Medulla oblongata (tissue), 1 donor: ENCODE measurements around the gene SH3RF3.

Experiments used
- DNase-seq: peaks from one replicate; pipeline ENCODE4 v3.0.0-alpha.2; 2015; ENCODE audit errors: extremely low spot score

The SH3RF3 gene

DNA sequence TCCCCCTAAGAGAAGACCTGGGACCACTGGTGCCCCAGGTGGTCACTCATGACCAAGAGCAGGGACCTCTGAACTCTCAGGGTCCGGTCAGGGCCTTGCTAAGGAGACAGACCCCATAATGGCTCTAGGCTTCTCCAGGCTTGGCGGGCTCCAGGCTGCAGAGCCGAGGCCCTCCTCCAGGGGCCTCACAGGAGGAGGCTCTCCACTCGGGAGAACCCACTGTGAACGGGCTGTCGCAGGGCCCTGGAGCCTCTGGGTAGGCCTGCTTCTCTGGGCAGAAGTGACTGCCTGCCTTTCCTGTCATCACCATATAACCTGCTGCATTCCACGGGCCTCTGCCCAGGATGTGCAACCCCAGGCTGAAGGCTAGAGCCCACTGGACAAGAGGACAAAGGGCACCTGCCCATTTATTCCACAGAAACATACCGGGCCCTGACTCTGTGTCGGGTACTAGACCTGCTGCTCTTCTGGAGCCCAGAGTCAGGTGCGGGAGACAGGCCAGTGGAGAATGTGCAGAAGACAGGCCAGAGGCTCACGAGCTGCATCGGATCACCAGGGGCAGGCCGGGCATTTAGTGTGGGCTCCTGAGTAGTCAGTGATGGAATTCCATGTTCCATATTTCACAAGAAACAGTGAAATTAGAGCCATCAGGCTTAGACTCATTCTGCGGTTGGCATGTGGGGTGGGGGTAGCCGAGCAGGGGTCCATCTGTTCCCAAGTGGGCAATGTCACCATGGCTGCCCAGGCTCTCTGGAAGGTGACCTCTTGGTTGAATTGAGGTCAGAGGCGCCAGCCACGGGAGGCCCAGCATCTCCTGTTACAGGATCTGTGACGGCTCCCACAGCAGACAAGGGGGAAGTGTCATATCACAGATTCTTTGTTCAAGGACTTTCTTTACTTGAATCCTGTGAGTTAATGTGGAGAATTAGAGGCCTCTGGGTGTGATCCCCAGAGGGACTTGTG lies 220.8 kb downstream of the SH3RF3 start:
- DNase-seq = no peak

DNA sequence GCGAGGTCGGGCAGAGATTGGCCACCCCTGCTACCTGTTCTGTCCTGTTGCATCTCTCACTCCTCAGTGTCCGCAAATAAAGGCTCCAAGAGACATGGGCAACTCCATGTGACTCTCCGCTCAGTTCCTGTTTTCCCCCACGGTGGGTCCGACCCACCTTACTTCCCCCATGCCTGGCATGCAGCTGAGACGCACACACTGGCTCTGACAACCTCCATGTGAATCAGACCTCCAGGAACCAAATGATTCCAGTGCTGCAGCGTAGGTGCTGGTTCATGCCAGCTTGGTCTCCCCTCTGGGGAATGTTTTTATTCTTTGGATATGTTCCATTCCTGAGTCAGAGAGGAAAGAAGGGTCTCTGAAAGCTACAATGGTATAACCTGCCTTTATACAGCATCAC lies 221.5 kb downstream of the SH3RF3 start:
- no peak for DNase-seq

DNA sequence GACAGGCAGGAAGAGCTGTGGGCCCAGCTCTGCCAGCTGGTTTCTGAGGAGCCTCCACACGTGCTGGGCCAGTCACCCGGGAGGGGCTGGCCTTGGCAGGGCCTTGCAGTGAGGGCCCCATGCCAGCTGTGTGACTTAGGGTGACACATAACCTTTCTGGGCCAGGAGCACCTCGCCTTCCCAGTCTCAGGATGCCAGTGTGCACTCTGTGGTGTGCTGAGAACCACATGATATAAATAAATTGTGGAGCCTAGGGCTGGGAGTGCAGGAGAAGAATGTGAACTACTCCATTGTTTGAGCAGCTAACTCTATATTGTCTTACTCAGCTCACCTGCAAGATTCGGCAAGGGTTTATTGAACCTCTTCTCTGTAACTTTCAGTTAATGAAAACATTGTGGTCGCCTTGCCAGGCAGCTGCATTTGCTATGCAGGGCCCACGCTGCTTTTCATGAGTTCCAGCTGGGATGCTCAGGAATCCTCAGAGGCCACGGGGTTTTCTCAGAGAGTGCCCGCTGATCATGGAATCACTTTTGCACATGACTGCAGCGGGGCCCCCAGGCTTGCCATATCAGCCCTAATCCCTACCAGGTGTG lies 222.3 kb downstream of the SH3RF3 start:
- peak; percentile 32 for DNase-seq

DNA sequence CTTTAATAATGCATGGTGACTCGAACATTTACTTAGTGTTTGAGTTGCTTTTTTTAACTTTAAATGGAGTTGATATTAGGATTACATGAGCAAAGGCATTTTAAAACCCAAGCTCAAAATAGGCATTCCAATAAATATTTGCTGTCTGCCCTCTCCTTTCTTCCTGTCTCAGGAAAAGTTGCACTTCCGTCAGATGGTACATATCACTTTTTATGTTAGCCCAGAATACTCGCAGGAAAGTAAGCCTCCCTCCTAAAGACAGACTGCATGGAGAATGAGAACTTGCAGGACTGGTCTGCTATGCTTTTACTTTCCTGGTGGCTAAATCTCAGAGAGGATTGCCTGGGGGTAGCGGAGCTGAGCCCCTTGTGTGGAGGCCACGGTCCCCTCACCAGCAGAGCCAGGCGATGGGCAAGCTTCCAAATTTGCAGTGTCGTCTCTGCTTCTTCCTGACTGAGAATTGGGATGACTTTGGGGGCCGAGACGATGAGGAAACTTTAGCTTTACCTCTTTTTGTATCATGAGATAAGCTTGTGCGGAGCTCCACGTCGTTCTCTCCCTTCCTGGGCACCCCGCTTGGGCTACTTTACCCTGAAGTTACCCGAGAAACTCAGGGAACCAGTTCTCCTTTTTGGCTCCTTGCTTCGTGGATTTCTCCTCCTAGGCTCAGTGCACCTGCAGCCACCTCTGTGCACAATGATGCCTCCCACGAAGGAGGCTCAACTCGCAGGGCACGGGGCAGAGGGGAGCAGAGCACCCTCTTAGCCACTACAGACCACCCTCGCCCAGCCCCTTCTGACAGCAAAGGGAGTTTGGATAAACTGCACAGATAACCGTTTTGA lies 223.3 kb downstream of the SH3RF3 start:
- DNase-seq = no peak

DNA sequence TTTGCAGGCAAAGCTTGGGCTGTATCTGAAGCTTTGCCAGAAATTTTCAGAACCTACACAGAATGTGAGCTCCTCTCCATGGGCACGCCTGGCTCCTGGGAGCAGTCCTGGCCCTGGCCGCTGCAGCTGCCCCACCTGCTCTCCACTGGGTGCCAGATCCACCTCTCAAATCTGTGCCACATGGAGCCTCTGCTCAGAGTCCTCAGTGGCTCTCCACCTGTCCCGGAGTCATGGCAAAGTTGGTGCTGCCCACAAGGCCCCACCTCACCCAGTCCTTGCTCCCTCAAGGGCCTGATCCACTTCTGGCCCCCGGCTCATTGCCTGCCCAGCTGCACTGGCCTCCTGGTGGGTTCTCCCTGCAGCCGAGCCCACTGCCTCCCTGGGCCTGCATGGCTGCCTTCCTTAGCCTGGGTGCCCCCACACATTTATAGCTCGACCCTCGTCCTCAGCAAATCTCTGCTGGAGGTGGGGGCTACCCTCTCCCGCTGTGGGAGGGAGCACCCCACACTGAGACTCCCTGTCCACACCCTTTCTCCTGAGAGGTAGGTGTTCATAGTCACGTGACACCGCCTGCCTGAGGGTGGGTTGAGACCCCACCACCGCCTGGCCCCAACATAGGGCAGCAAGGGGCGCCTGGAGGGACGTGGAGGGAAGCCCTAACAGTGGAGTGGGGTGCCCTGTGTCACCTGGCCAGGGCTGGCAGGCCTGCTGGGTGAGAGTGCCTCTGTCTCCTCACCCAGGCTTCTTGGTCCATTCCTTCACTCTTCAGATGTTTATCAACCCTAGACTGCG lies 224.1 kb downstream of the SH3RF3 start:
- no peak for DNase-seq

DNA sequence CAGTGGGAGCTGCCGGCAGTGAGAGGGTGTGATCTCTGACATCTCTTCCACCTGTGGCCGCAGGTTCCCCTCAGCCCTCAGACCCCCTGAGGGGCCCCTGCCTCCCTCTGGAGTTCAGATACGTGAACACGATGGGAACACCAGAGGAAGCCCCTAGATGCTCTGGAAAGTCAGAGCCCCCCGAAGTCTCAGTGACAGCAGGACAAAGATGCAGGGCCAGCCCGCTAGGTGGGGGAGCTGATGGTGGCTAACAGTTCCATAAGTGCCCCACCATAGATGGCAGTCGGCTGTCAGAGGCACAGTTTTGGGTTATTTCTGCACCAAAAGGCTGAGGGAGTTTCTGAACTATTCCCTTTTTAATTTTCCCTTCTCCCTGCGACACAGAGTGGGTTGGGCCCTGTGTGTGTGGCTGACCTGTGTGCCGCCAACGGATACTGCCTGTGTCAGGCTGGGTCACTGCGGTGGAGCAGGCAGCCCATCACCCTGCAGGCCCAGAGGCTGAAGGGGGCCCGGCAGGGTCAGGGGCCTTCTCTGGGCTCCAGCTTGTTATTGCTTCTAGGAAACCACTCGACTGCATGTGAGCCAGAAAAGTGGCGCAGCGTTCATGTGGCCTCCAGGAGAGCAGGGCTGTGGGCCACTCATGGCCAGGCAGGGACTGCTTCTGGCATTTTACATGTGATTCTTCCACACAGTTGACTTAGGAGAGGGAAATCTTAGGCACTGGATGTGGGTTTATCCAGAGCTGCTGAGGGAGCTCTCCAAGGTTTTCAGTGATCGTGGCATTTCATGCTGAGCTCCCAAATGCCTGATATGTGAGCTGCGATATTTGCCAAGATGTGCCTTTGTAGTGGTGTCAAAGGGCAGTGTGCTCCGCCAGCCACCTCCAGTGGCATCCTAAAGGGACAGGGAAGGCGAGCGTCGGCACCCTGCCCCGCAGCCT lies 225.1 kb downstream of the SH3RF3 start:
- no peak for DNase-seq

DNA sequence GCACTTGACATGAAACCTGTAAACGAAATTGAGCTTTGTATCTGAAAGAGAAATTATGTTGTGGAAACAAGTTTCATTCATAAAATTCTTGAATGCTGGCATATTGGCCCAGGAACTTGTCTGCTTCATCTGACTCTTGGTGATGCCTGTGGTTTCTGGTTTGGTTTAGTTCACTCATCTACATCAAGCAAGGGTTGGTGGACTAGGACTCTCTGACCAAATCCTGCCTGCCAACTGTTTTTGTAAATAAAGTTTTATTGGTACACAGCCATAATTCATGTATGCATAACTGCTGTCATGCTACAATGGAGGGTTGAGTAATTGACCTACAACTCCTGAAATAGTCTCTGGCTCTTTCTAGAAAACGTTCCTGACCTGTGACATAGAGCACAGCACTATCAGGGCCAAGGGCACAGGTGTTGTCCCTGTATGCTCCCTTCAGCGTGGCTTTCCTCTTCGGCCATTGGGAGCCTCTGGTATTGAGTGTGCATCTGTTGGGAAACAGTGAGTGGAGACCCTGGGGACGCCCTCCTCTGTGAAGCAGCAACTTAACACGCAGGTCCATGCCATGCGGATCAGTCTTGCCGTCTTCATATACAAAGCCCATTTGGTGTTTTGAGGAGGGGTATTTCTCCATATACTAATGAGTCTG lies 226.3 kb downstream of the SH3RF3 start:
- DNase-seq = no peak

DNA sequence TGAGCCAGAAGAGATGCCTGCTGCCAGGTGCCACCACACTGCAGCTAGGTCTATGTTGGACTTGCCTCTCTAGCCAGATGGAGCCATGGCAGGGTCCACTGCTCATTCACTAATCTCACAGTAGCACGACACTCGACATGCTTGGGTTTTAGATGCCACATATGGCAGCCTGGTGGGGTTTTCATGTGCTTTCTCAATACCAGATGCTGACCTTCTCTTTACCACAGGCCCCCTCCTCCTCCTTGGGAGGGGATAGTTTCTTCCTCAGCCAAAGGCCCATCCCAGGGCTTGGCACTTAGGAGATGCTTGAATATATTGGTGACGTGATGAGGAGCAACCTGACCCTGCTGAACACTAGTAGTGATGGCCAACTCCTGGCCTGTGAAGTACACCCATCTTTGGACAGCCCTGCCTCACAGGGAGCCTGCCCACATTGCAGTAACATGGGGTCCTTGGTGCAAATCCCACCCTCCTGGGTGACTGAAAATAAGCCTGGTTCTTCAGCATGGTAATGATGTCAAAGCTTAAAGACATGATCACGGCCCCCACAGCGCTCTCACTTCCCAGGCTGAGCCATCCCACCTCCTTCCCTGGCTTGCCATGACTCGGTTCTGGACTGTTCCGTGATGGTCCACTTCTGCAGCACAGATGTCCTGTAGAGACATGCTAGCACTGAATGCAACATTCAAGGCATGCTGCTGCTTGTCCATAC lies 227.5 kb downstream of the SH3RF3 start:
- no peak for DNase-seq

DNA sequence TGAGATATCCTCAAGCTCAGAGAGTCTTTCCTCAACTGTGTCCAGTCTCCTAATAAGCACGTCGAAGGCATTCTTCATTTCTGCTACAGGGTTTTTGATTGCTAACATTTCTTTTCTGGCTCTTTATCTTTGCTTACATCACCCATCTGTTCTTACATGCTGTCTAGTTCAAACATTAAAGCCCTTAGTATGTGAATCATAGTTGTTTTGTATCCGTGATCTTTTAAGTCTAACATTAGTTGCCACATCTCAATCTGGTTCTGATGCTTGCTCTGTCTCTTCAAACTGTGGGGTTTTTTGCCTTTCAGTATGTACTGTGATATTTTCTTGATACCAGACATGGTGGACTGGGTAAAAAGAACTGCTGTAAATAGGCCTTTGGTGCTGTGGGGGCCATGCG lies 235.2 kb downstream of the SH3RF3 start:
- no peak for DNase-seq

DNA sequence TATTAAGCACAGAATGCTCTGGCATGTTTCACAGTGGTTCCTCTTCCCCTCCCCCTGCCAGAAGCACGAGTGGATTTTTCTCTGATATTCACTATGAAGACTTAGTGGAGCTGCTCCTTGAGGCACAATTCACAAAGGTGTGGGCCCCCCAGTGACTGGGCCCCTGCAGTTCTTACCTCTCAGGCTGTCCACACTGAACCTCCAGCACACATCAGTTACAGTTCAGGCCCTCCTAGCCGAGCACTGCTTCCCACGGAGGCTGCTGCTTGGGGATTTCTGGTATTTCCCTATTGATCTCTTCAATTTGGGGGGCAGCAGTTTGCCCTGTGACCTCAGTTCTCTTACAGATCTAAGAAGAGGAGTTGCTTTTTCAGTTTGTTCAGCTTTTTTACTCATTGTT lies 236.1 kb downstream of the SH3RF3 start:
- DNase-seq = no peak

DNA sequence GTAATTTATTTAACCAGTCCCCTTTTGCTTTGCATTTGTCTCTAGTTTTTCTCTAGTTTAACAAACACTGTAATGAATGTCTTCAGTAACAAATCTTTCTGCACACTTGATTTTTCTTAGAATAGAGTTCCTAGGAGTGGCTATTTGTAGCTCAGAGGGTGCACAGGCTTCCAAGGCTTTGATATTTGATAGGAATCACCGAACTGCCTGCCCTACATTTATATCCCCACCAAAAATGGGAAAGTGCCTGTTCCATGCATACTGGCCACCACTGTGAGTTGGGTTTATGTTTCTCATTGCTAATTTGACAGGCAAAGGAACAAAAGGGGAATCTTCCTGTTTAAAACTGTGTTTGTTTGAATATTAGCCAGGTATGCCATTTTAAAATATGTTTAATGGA lies 238.7 kb downstream of the SH3RF3 start:
- no peak for DNase-seq

DNA sequence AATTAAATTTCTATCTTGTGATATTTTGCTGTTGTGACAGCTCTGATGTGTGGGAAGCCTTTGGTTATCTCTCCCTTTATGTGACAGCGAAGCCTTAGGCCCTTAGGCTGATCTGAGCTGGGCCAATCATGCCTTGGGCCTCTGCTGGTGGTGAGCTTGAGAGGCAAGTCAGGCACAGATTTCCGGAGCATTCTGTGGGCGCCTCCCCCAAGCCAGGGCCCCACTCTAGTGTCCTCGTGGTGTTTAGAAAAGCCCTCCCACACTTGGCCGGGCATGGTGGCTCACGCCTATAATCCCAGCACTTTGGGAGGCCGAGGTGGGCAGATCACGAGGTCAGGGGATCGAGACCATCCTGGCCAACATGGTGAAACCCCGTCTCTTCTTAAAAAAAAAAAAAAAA lies 239.8 kb downstream of the SH3RF3 start:
- no peak for DNase-seq

DNA sequence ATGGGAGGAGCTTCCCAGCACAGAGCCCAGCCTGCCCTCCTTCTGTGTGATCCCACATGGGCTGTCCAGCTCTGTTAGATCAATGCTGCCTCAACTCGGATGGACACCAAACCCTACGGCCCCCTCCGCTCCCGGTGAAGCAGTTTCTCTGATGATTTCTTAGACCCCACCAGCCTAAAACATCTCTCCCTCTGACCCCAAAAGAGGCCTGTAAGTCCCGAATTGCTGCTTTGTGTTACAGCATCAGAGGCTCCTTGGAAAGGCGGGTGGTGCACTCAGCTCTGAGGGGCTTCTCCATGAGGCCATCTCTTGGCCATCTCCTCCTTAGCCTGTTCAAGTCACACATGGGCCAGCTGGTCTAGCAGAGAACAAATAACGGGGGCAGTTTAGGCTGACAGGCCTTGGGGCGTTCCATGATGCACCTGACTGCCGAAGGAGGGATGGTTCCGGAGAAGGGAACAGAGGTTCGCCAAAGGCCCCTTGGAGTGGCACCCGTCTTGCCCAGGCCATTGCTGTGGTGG lies 240.7 kb downstream of the SH3RF3 start:
- no peak for DNase-seq

DNA sequence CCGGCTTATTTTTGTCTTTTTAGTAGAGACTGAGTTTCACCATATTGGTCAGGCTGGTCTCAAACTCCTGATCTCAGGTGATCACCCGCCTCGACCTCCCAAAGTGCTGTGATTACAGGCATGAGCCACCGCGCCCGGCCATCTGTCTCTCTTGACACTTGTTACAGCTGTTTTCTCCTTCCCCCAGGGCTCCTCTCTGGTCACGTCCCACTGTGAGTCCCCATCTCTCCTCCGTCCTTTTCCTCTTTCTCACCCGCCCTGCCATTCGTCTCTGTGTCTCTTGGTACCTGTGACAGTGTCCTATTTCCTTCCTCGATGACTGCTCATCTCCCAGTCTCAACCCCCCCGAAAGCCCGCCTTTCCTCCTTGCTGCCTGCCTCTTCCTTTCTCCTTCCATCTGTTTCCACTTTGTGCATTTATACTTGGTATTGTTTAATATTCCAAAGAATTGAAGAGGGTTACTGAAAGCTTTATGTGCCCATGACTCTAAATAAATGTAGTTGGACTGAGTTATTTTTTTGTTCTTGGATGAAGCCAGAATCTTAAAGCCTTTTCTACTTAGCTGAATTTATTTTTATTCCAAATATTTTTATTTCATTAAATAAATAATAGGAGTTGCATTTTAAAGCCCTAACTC lies 241.5 kb downstream of the SH3RF3 start:
- no peak for DNase-seq

DNA sequence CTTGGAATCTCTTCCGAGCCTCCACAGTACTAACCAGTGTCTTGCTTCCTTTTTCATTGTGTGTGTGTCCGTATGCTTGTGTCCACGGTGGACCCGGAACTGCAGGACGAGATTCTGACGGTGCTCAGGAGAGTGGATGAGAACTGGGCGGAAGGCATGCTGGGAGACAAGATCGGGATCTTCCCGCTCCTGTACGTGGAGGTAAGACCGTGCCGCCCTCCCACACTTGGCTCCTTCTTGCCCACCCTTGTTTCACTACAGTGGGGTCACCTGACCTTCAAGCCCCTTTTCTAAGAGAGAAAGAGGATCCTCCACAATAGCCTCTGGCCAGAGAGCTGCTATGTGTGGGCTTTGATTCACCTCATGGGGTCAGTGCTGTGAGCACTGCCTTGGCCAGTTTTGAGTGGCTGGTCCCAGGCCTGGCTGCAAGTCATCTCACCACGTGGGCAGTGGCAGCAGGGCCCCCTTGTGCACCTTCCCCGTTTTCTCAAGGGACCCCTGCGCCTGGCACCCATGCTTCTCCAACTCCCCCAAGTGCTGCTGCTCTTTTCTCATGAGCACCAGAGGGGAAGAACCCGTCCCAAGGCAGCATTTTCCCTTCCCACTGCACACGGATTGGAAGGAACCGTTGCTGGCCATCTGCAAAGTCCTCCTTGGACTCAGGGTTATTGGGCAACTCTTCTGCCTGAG lies 242.6 kb downstream of the SH3RF3 start:
- no peak for DNase-seq

DNA sequence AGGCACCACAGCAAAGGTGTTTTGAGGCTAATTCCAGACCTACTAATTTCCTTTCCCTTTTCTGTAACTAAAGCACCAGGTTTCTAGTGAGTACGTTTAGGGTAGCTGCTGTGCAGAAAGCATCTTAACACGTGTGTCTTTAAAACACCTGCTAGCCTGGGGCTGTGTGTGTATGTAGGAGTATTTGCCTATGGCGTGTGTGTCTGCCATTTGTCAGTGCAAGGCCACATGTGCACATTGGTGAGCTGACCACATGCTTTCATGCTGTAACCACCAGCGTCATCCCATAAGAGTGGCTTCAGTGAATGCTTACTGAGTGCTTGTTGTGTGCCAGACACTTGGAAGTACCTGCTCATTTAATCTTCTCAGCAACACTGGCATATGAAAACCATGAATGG lies 243.2 kb downstream of the SH3RF3 start:
- DNase-seq = no peak

DNA sequence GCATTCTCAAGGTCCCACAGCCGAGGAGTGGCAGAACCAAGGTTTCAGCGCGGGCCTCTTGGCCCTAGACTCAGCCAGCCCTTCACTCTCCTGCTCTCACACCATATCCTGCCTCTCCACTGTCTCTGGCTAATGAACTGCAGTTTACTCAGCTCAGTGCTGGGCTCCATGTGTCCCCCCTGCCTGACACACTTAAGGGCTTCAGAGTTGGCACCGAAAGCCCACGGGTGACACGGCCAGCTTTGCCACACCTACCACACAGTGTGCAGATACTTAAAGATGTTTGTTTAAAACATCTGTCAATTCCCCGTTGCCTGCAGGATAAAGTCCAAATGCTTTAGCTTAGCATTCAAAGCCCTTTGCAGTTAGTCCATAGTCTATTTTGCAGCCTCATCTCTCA lies 243.6 kb downstream of the SH3RF3 start:
- no peak for DNase-seq
